MM.1S (cell line): Measurements from ENCODE around the gene YIPF4.

Experiments used
- DNase-seq: peaks from one replicate; pipeline ENCODE4 v3.0.0-alpha.2; 2015
- H2AFZ ChIP-seq: fragments of 300-600 bp; sonication (generic); 2 replicates; pipeline ENCODE4 v1.6.0; 2016; ENCODE audit warnings: antibody characterized with exemption, low read length
- H3F3A ChIP-seq: fragments of 300-600 bp; sonication (generic); 2 replicates; pipeline ENCODE4 v1.6.1; 2016; ENCODE audit warnings: mild to moderate bottlenecking, antibody characterized with exemption, low read length, moderate library complexity, mixed read lengths; ENCODE audit not compliant: insufficient read depth
- H3K27ac ChIP-seq: fragments of 300-600 bp; sonication (generic); 2 replicates; pipeline ENCODE4 v1.5.1; 2016; ENCODE audit warnings: mild to moderate bottlenecking, low read length
- H3K27me3 ChIP-seq: fragments of 300-600 bp; sonication (generic); replicated peaks from 2 replicates; pipeline ENCODE4 v1.6.0; 2016; ENCODE audit warnings: low read length; ENCODE audit not compliant: insufficient read depth
- H3K36me3 ChIP-seq: fragments of 300-600 bp; sonication (generic); replicated peaks from 2 replicates; pipeline ENCODE4 v1.6.1; 2016; ENCODE audit warnings: mild to moderate bottlenecking, low read length, mixed read lengths; ENCODE audit not compliant: insufficient read depth
- H3K4me1 ChIP-seq: fragments of 300-600 bp; sonication (generic); 2 replicates; pipeline ENCODE4 v1.6.1; 2016; ENCODE audit warnings: low read length, mixed read lengths
- H3K4me2 ChIP-seq: fragments of 300-600 bp; sonication (generic); 2 replicates; pipeline ENCODE4 v1.6.0; 2016; ENCODE audit warnings: low read depth, low read length
- H3K4me3 ChIP-seq: fragments of 300-600 bp; sonication (generic); 2 replicates; pipeline ENCODE4 v1.5.1; 2016; ENCODE audit warnings: low read length, mixed read lengths
- H3K79me2 ChIP-seq: fragments of 300-600 bp; sonication (generic); 2 replicates; pipeline ENCODE4 v1.6.1; 2016; ENCODE audit warnings: mixed run types, low read length, mixed read lengths
- H3K9ac ChIP-seq: fragments of 300-600 bp; sonication (generic); 2 replicates; pipeline ENCODE4 v1.6.1; 2016; ENCODE audit warnings: low read length, mixed read lengths
- H3K9me2 ChIP-seq: fragments of 300-600 bp; sonication (generic); replicated peaks from 2 replicates; pipeline ENCODE4 v1.6.1; 2016; ENCODE audit warnings: mild to moderate bottlenecking, low read length, mixed read lengths; ENCODE audit not compliant: insufficient read depth
- H3K9me3 ChIP-seq: fragments of 300-600 bp; sonication (generic); replicated peaks from 2 replicates; pipeline ENCODE4 v1.6.1; 2016; ENCODE audit warnings: mild to moderate bottlenecking, low read length, mixed read lengths; ENCODE audit not compliant: insufficient read depth
- H4K20me1 ChIP-seq: fragments of 300-600 bp; sonication (generic); 2 replicates; pipeline ENCODE4 v1.6.1; 2016; ENCODE audit warnings: mild to moderate bottlenecking, low read length, moderate library complexity, mixed read lengths; ENCODE audit not compliant: insufficient read depth
- EZH2 ChIP-seq: fragments of 300-600 bp; sonication (generic); optimal IDR thresholded peaks from 2 replicates; pipeline ENCODE3; 2017; ENCODE audit warnings: low read depth, mild to moderate bottlenecking, antibody characterized with exemption, low read length, mixed read lengths
- EZH2phosphoT487 ChIP-seq: fragments of 300-600 bp; sonication (generic); IDR thresholded peaks from 2 replicates; pipeline ENCODE4 v1.6.1; 2018; ENCODE audit warnings: antibody characterized with exemption, low read length
- TF ChIP-seq, protein P1 (sequence below): fragments of 300-600 bp; sonication (generic); IDR thresholded peaks from 2 replicates; pipeline ENCODE4 v1.5.1; 2016; ENCODE audit warnings: antibody characterized with exemption, low read length, mixed read lengths

Gene YIPF4

DNA sequence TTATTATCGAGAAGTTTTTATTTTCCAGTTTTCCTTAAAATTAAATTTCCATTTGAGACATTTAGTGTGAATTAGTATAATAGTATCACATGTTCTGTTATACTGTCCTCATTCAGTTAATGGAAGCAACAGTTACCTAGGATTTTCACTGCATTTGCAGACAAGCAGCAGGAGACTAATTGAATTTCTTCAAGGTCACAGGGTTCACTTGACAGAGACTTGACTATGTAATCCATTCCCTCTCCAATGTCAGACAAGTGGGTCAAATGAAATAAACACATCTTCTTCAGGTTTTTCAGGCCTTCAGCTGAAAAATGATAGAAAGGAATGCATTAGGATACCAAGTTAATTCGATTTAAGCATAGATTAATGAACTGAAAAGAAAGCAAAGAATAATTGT lies 39.7 kb upstream of the YIPF4 start:
- no peak overlapping the region for H3K9ac ChIP-seq
- H3K79me2 ChIP-seq, result no peaks in the 10 kb centered on the region
- H3K9me3 ChIP-seq, result no peaks in the 10 kb centered on the region
- no peak overlapping the region for H3K27ac ChIP-seq
- H3K27me3 ChIP-seq, result no peaks in the 10 kb centered on the region
- no peak for DNase-seq
- TF ChIP-seq, protein P1, sequence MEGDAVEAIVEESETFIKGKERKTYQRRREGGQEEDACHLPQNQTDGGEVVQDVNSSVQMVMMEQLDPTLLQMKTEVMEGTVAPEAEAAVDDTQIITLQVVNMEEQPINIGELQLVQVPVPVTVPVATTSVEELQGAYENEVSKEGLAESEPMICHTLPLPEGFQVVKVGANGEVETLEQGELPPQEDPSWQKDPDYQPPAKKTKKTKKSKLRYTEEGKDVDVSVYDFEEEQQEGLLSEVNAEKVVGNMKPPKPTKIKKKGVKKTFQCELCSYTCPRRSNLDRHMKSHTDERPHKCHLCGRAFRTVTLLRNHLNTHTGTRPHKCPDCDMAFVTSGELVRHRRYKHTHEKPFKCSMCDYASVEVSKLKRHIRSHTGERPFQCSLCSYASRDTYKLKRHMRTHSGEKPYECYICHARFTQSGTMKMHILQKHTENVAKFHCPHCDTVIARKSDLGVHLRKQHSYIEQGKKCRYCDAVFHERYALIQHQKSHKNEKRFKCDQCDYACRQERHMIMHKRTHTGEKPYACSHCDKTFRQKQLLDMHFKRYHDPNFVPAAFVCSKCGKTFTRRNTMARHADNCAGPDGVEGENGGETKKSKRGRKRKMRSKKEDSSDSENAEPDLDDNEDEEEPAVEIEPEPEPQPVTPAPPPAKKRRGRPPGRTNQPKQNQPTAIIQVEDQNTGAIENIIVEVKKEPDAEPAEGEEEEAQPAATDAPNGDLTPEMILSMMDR, result no peak
- TF ChIP-seq EZH2phosphoT487, result no peak
- TF ChIP-seq EZH2, result no peak
- no peak overlapping the region for H2AFZ ChIP-seq
- no peaks in the 10 kb centered on the region for H3K36me3 ChIP-seq
- H3K4me3 ChIP-seq, result no peak overlapping the region
- H3K4me1 ChIP-seq, result no peaks in the 10 kb centered on the region
- H3F3A ChIP-seq, result no peaks in the 10 kb centered on the region
- H3K4me2 ChIP-seq, result no peak overlapping the region
- no peaks in the 10 kb centered on the region for H3K9me2 ChIP-seq
- H4K20me1 ChIP-seq, result no peaks in the 10 kb centered on the region

DNA sequence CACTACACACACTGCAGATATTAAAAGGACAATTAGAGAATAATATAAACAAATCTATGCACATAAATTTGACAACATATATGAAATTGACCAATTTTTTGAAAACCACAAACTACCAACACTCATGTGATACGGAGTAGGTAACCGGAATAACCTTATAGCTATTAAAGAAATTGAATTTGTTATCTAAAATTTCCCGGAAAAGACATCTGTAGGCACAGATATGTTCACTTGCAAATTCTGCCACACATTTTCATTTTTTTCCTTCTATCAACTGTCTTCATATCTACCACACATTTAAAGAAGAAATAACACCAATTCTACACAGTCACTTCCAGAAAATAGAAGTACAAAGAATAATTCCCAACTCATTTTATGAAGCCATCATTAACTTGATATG lies 35.4 kb upstream of the YIPF4 start:
- H3K9ac ChIP-seq, result no peak overlapping the region
- no peak overlapping the region for H3K4me2 ChIP-seq
- no peak overlapping the region for H2AFZ ChIP-seq
- no peak for DNase-seq
- no peaks in the 10 kb centered on the region for H4K20me1 ChIP-seq
- no peaks in the 10 kb centered on the region for H3F3A ChIP-seq
- no peak overlapping the region for H3K27ac ChIP-seq
- no peak overlapping the region for H3K4me3 ChIP-seq
- TF ChIP-seq EZH2 (no peak), EZH2phosphoT487 (no peak)
- TF ChIP-seq, protein P1, result no peak
- no peaks in the 10 kb centered on the region for H3K79me2 ChIP-seq
- no peaks in the 10 kb centered on the region for H3K27me3 ChIP-seq
- no peaks in the 10 kb centered on the region for H3K9me2 ChIP-seq
- H3K36me3 ChIP-seq, result no peaks in the 10 kb centered on the region
- H3K4me1 ChIP-seq, result no peaks in the 10 kb centered on the region
- H3K9me3 ChIP-seq, result no peaks in the 10 kb centered on the region

DNA sequence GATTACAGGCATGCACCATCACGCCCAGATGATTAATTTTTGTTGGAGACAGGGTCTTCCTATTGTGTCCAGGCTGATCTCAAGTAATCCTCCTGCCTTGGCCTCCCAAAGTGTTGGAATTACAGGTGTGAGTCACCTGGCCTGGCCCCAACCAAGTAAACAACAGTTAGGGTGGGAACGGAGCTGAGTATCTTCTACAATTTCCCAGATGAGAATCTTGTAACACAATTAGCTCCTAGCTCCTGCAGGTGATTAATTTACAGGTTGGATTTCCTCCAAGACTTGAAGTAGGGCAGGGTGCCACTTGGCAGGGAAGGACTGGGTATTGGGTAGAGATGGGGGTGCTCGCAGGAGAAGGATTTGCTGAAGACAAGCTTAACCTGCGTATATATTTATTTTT lies 30.8 kb upstream of the YIPF4 start:
- Histone ChIP-seq H3K36me3 (no peaks in the 10 kb centered on the region), H3K9me2 (no peaks in the 10 kb centered on the region), H3K4me3 (no peak overlapping the region), H3K27me3 (no peaks in the 10 kb centered on the region), H4K20me1 (no peaks in the 10 kb centered on the region), H2AFZ (no peak overlapping the region), H3K4me2 (no peak overlapping the region), H3K9me3 (no peaks in the 10 kb centered on the region), H3K27ac (no peak overlapping the region), H3K79me2 (no peaks in the 10 kb centered on the region), H3K9ac (no peak overlapping the region), H3K4me1 (no peaks in the 10 kb centered on the region), H3F3A (no peaks in the 10 kb centered on the region)
- no peak for TF ChIP-seq EZH2phosphoT487
- TF ChIP-seq, protein P1, result no peak
- TF ChIP-seq EZH2, result no peak
- no peak for DNase-seq
